ENCODE measurements around the gene CCDC57. TPM values are rescaled to one million over a fixed set of nuclear protein-coding genes. Genes with fewer than 3 reads are reported as not detected.

Gene CCDC57
- total and polyA plus RNA-seq, 2 of the 8 experiments (the other 6 are each of a cell fraction or from before 2014, with no cell fraction given) = 8.4 to 12.9 TPM

GRCh38 chr17:82092094-82092586 lies 120.5 kb downstream of the CCDC57 start:
- Histone ChIP-seq H2BK5ac (ENCODE audit: low read depth, low read length) (no peak overlapping the region), H4K20me1 (replicated peaks in 1 of 2; ENCODE audit: control insufficient read depth in 1 of 2, insufficient read depth in 2 of 2, low read length in 2 of 2) (peaks cover 16 to 79% of the 10 kb centered on the region in 2 experiments), H3K27me3 (replicated peaks in 1 of 4; ENCODE audit: control insufficient read depth in 3 of 4, extremely low read depth in 1 of 4, insufficient read depth in 3 of 4, low read length in 3 of 4) (no peaks in the 10 kb centered on the region), H2BK20ac (ENCODE audit: low read length) (no peak overlapping the region), H3K9ac (replicated peaks in 1 of 4; ENCODE audit: extremely low read depth in 1 of 4, low read depth in 3 of 4, low read length in 3 of 4) (no peak overlapping the region), H3K27ac (ENCODE audit: low read depth, low read length) (no peak overlapping the region), H3K36me3 (ENCODE audit: control insufficient read depth in 2 of 4, insufficient read depth in 4 of 4, low read length in 3 of 4) (peaks cover 58 to 88% (median 81%) of the 10 kb centered on the region in 4 experiments), H3K79me1 (ENCODE audit: low read depth, low read length) (peaks cover 19% of the 10 kb centered on the region), H3K23me2 (ENCODE audit: low read depth, low read length) (peaks cover 7% of the 10 kb centered on the region; the same call in 1 of the 2 replicates), H3K9me3 (ENCODE audit: insufficient read depth in 2 of 2, low read depth in 1 of 2, low read length in 1 of 2) (no peaks in the 10 kb centered on the region), H2BK12ac (ENCODE audit: low read depth, low read length) (no peak overlapping the region), H3K4ac (replicated peaks; ENCODE audit: insufficient read length, low read depth, low read length) (no peak overlapping the region), H2BK15ac (ENCODE audit: low read length) (no peak overlapping the region), H2BK120ac (replicated peaks; ENCODE audit: low read depth, low read length) (no peak overlapping the region), H2AK5ac (ENCODE audit: low read depth, low read length) (no peak overlapping the region), H4K5ac (ENCODE audit: insufficient read length, low read depth, low read length) (no peak overlapping the region), H4K8ac (ENCODE audit: extremely low read depth, insufficient read depth, low read length) (peak overlapping the region; percentile 68), H3K4me1 (replicated peaks in 1 of 4; ENCODE audit: control insufficient read depth in 3 of 4, insufficient read depth in 4 of 4, low read length in 3 of 4) (peaks cover 0 to 13% (median 10%) of the 10 kb centered on the region in 4 experiments; a peak in 6 of 7 replicates), H3K14ac (ENCODE audit: insufficient read length) (no peak overlapping the region), H3K4me3 (ENCODE audit: extremely low read depth in 1 of 4, insufficient read depth in 2 of 4, low read depth in 3 of 4, low read length in 4 of 4) (no peak overlapping the region), H2AFZ (ENCODE audit: low read length) (no peak overlapping the region), H3K18ac (ENCODE audit: extremely low read depth, low read length) (no peak overlapping the region), H3K23ac (ENCODE audit: insufficient read length) (no peak overlapping the region), H3K4me2 (ENCODE audit: insufficient read depth in 1 of 2, low read depth in 2 of 2, low read length in 2 of 2) (no peak overlapping the region), H4K91ac (replicated peaks; ENCODE audit: insufficient read length, low read length) (no peak overlapping the region), H3K56ac (replicated peaks; ENCODE audit: insufficient read length, low read depth, low read length) (no peak overlapping the region), H3K79me2 (ENCODE audit: control insufficient read depth in 1 of 2, insufficient read depth in 2 of 2, low read length in 2 of 2) (peaks cover 12 to 32% of the 10 kb centered on the region in 2 experiments; a peak in 3 of 4 replicates)
- 94% methylated on average over 18 of the region's 23 CpGs; no CpG with 5 or more reads in 1 of the 2 experiments for WGBS, 2 experiments (ENCODE audit: extremely low coverage in 1 of 2, insufficient coverage in 1 of 2, insufficient read length in 1 of 2, insufficient replicate concordance in 2 of 2, low coverage in 1 of 2, low lambda C conversion rate in 2 of 2, missing lambda C conversion rate in 1 of 2)
- POLR2A ChIA-PET (ENCODE audit: partially characterized antibody) = interaction anchor here (0.7 to 8.8 kb wide), 7 partner anchors 10 to 49 kb away, joined by 3 to 105 read pairs (median 3); partner anchors contain the start of gene DUS1L
- CTCF ChIA-PET (ENCODE audit: partially characterized antibody) = interaction anchor here (0.6 to 2.2 kb wide), 5 partner anchors 15 to 235 kb away, joined by 3 to 9 read pairs (median 4); partner anchors contain the start of gene DCXR
- DNase-seq (ENCODE audit: low read depth in 1 of 2, low spot score in 2 of 2) (no peak), FAIRE-seq (no peak)
- TF ChIP-seq KDM5A (IDR thresholded peaks at IDR 0.05; ENCODE audit: low read length) (no peak), EP300 (IDR thresholded peaks at IDR 0.05; ENCODE audit: borderline replicate concordance in 1 of 2, low read depth in 2 of 2, low read length in 2 of 2) (no peak), SUZ12 (IDR thresholded peaks at IDR 0.05; ENCODE audit: low read length) (no peak), SP2 (IDR thresholded peaks at IDR 0.05; ENCODE audit: low read length) (no peak), HDAC2 (IDR thresholded peaks at IDR 0.05; ENCODE audit: borderline replicate concordance in 1 of 2, low read depth in 2 of 2, low read length in 2 of 2) (no peak), SRF (IDR thresholded peaks at IDR 0.05; ENCODE audit: low read depth, low read length) (no peak), KDM1A (IDR thresholded peaks at IDR 0.05; ENCODE audit: borderline replicate concordance, low read length) (no peak), E2F6 (IDR thresholded peaks at IDR 0.05) (no peak), CHD1 (IDR thresholded peaks at IDR 0.05; ENCODE audit: low read depth, low read length) (no peak), SIN3A (conservative IDR thresholded peaks at IDR 0.05 in 1 of 2, IDR thresholded peaks at IDR 0.05 in 1 of 2; ENCODE audit: low read depth in 1 of 2, low read length in 2 of 2) (no peak), CBX5 (IDR thresholded peaks at IDR 0.05; ENCODE audit: low read depth, low read length) (no peak), TCF12 (IDR thresholded peaks at IDR 0.05; ENCODE audit: low read depth, low read length) (no peak)
